Erythroblast (primary cell): Measurements from ENCODE around the gene TSEN2.

Source experiments
- GATA1 ChIP-seq: IDR thresholded peaks from 2 replicates; pipeline ENCODE4 v1.6.1; 2011; ENCODE audit warnings: low read depth, mild to moderate bottlenecking, control low read depth, low read length, moderate library complexity
- POLR2A ChIP-seq: IDR thresholded peaks from 2 replicates; pipeline ENCODE4 v1.6.1; 2011; ENCODE audit warnings: mild to moderate bottlenecking, low read length

DNA sequence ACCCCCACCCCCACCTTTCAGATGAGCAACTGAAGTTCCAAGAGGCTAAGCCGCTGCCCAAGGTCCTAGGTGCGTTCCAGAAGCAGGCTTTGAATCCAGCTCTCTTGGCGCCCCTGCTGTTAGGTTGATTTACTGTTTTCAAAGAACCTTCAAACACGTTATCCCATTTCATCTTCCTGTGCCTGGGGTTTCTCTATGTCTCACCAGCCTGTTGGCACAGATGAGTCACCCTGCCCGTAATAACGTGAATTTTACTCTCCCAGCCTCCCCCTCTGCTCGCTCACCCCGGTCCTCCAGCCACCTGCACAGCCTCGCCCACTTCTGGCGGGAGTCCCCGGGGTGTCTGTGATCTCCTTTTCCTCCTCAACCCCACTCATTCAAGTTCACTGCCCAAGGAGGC lies 13.0 kb upstream of the TSEN2 start:
- TF ChIP-seq POLR2A (no peak), GATA1 (no peak)
